IPS-18c (cell line): ENCODE results near the gene EFCAB6.

Experiments used
- H3K4me3 ChIP-seq: 2 replicates; pipeline ENCODE4 v1.7.0; 2013; ENCODE audit warnings: low read depth, mild to moderate bottlenecking, low read length, moderate library complexity; ENCODE audit not compliant: insufficient read depth
- H3K9me3 ChIP-seq: one replicate; pipeline ENCODE4 v1.6.1; 2013; ENCODE audit warnings: mild to moderate bottlenecking, low read length, moderate library complexity; ENCODE audit not compliant: control insufficient read depth, insufficient read depth

The EFCAB6 gene

GRCh38 chr22:43543522-43544288 is 268.4 kb downstream of the EFCAB6 start:
- H3K9me3 ChIP-seq = peaks cover 3% of the 10 kb centered on the region
- no peak overlapping the region for H3K4me3 ChIP-seq

GRCh38 chr22:43542681-43543521 is 269.2 kb downstream of the EFCAB6 start:
- H3K4me3 ChIP-seq = no peak overlapping the region
- H3K9me3 ChIP-seq = peaks cover 3% of the 10 kb centered on the region

- Histone ChIP-seq H3K9me3 (peaks cover 6% of the 10 kb centered on the region), H3K4me3 (no peak overlapping the region)
Observed at GRCh38 chr22:43541462-43542407, 270.4 kb downstream of the EFCAB6 start.

- peaks cover 6% of the 10 kb centered on the region for H3K9me3 ChIP-seq
- H3K4me3 ChIP-seq = no peak overlapping the region
Observed at GRCh38 chr22:43541022-43541421, 271.1 kb downstream of the EFCAB6 start.

- Histone ChIP-seq H3K4me3 (no peak overlapping the region), H3K9me3 (peaks cover 6% of the 10 kb centered on the region)
Observed at GRCh38 chr22:43540529-43540923, 271.6 kb downstream of the EFCAB6 start.

- Histone ChIP-seq H3K4me3 (no peak overlapping the region), H3K9me3 (peaks cover 9% of the 10 kb centered on the region)
Observed at GRCh38 chr22:43539572-43540528, 272.3 kb downstream of the EFCAB6 start.

GRCh38 chr22:43537019-43537585 is 275.0 kb downstream of the EFCAB6 start:
- H3K4me3 ChIP-seq = no peak overlapping the region
- H3K9me3 ChIP-seq = peaks cover 6% of the 10 kb centered on the region

- Histone ChIP-seq H3K9me3 (peaks cover 6% of the 10 kb centered on the region), H3K4me3 (no peak overlapping the region)
Observed at GRCh38 chr22:43535741-43536140, 276.4 kb downstream of the EFCAB6 start.

- Histone ChIP-seq H3K4me3 (no peak overlapping the region), H3K9me3 (peaks cover 6% of the 10 kb centered on the region)
Observed at GRCh38 chr22:43535336-43535735, 276.8 kb downstream of the EFCAB6 start.

GRCh38 chr22:43534916-43535315 is 277.2 kb downstream of the EFCAB6 start:
- Histone ChIP-seq H3K4me3 (no peak overlapping the region), H3K9me3 (peaks cover 6% of the 10 kb centered on the region)

GRCh38 chr22:43533656-43534428 is 278.3 kb downstream of the EFCAB6 start:
- no peak overlapping the region for H3K4me3 ChIP-seq
- H3K9me3 ChIP-seq = peaks cover 9% of the 10 kb centered on the region

- no peak overlapping the region for H3K4me3 ChIP-seq
Observed at GRCh38 chr22:43533156-43533530, 279.0 kb downstream of the EFCAB6 start.

GRCh38 chr22:43532301-43533155 is 279.6 kb downstream of the EFCAB6 start:
- no peak overlapping the region for H3K4me3 ChIP-seq
- peaks cover 9% of the 10 kb centered on the region for H3K9me3 ChIP-seq

More at GRCh38 chr22:43533156-43533530, 279.0 kb downstream of the EFCAB6 start:
- peaks cover 9% of the 10 kb centered on the region for H3K9me3 ChIP-seq

- Histone ChIP-seq H3K4me3 (no peak overlapping the region), H3K9me3 (peaks cover 6% of the 10 kb centered on the region)
Observed at GRCh38 chr22:43531651-43532050, 280.5 kb downstream of the EFCAB6 start.
